ENCODE data around the gene WDR59.
"Not testable (repeated sequence)": the region's sequence is repeated elsewhere in the genome, so short reads cannot be mapped to it uniquely, and the experiment has no call there.

Gene WDR59

DNA sequence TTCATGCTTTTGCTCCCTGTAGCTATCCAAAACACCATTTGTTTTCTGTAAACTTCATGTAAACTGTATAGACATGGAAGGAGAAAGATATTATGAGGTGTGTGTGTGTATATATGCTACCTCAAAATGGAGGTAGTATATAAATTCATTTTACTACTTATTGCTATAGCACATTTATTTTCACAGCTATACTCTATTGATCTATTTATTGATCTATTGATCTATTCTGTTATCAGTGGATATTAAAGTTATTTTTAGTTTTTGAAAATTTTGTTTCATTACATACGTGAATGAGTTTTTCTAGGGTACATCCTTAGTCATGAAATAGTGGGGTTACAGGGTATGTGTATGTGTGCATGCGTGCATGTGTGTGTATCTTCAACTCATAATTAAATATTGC is 29.4 kb upstream of the WDR59 start:
- TF ChIP-seq ZFP69B (tag by site-specific recombination; IDR thresholded peaks at IDR 0.05) (no peak), ZNF404 (tag by site-specific recombination; IDR thresholded peaks at IDR 0.05) (no peak), ZNF596 (tag by site-specific recombination; IDR thresholded peaks at IDR 0.05) (no peak), ZSCAN30 (tag by site-specific recombination; IDR thresholded peaks at IDR 0.05) (no peak), ZNF146 (tag by site-specific recombination; IDR thresholded peaks at IDR 0.05) (no peak)
- Histone ChIP-seq H3K4me3 (ENCODE audit: low read depth, low read length) (no peak overlapping the region), H3K27ac (ENCODE audit: extremely low read depth, low read depth, low read length) (no peak overlapping the region), H3K4me1 (ENCODE audit: control insufficient read depth, insufficient read depth, low read length) (peaks cover 8% of the 10 kb centered on the region; the same call in 1 of the 2 replicates), H3K9me3 (ENCODE audit: control insufficient read depth, insufficient read depth, low read depth, low read length) (no peaks in the 10 kb centered on the region), H3K36me3 (ENCODE audit: control insufficient read depth in 2 of 2, insufficient read depth in 1 of 2, low read length in 2 of 2) (no peaks in the 10 kb centered on the region)
- CTCF ChIA-PET = interaction anchor here (0.6 to 0.8 kb wide), 2 partner anchors 97 to 224 kb away, joined by 3 read pairs; no protein-coding TSS in a partner anchor
- POLR2A ChIA-PET = no interaction called here

DNA sequence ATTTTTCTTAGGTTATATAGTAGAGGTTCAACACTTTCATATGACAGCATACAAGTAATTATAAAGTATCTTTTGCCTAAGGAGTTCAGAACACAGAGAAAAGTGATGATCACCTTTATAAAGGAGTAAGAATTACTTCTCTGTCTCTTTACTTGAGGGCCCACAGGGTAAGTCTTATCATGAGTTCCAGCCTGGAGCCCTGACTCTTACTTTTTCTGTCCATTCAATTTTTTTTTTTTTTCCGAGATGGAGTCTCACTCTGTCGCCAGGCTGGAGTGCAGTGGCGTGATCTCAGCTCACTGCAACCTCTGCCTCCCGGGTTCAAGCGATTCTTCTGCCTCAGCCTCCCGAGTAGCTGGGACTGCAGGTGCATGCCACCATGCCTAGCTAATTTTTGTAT is 28.2 kb upstream of the WDR59 start:
- POLR2A ChIA-PET; H3K9me3 ChIP-seq (ENCODE audit: control insufficient read depth, insufficient read depth, low read depth, low read length); H3K36me3 ChIP-seq (ENCODE audit: control insufficient read depth in 2 of 2, insufficient read depth in 1 of 2, low read length in 2 of 2); H3K4me1 ChIP-seq (ENCODE audit: control insufficient read depth, insufficient read depth, low read length); H3K4me3 ChIP-seq (ENCODE audit: low read depth, low read length); H3K27ac ChIP-seq (ENCODE audit: extremely low read depth, low read depth, low read length): not testable (repeated sequence)
- CTCF ChIA-PET = interaction anchor here (1.6 kb wide), 1 partner anchor 98 kb away, joined by 4 read pairs; no protein-coding TSS in a partner anchor

DNA sequence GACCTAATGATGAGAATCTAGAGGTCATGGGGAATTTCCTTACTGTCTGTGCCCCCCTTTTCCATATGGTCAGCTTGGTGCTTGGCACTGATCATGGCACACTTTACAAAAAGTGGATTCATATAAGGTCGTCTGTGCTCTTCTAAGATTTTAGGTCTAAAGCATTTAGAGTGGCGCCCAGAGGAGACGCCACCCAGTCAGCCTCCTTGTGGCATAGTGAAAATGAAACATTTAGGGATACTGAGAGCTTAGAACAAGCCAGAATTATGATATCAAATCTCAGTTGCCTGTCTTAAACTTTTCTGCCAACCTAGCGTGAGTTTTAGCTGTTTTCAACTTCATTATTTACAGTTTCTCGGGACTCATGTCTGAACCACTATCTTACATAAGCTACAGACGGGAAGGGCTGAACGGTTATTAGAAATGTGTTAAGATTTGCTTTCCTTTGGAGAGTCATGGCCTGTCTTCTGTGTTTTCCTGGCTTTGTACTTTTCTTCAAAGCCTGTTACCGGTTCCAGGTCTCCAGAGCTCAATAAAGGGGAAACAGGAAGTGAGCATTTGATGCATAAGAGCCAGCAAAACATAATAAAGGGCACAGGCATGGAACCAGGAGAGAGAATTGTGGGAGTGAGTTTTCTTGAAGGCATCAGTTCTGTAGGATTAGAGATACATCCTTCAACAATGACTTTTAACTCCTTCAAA is 27.6 kb upstream of the WDR59 start:
- no peaks in the 10 kb centered on the region for H3K36me3 ChIP-seq (ENCODE audit: control insufficient read depth in 2 of 2, insufficient read depth in 1 of 2, low read length in 2 of 2)
- H3K4me1 ChIP-seq (ENCODE audit: control insufficient read depth, insufficient read depth, low read length) = peaks cover 8% of the 10 kb centered on the region; the same call in 1 of the 2 replicates
- CTCF ChIA-PET = interaction anchor here (0.8 to 2.2 kb wide), 3 partner anchors 13 to 99 kb away, joined by 4 to 6 read pairs (median 4); no protein-coding TSS in a partner anchor
- H3K9me3 ChIP-seq (ENCODE audit: control insufficient read depth, insufficient read depth, low read depth, low read length) = no peaks in the 10 kb centered on the region
- peak overlapping the region; percentile 35; the same call in 1 of the 2 replicates for H3K27ac ChIP-seq (ENCODE audit: extremely low read depth, low read depth, low read length)
- POLR2A ChIA-PET = interaction anchor here (1.1 kb wide), 1 partner anchor 27 kb away, joined by 3 read pairs; the partner anchor contains the start of gene WDR59
- no peak overlapping the region for H3K4me3 ChIP-seq (ENCODE audit: low read depth, low read length)
- no peak for TF ChIP-seq ZNF555 (tag by site-specific recombination; conservative IDR thresholded peaks at IDR 0.05)
- TF ChIP-seq, protein P1, sequence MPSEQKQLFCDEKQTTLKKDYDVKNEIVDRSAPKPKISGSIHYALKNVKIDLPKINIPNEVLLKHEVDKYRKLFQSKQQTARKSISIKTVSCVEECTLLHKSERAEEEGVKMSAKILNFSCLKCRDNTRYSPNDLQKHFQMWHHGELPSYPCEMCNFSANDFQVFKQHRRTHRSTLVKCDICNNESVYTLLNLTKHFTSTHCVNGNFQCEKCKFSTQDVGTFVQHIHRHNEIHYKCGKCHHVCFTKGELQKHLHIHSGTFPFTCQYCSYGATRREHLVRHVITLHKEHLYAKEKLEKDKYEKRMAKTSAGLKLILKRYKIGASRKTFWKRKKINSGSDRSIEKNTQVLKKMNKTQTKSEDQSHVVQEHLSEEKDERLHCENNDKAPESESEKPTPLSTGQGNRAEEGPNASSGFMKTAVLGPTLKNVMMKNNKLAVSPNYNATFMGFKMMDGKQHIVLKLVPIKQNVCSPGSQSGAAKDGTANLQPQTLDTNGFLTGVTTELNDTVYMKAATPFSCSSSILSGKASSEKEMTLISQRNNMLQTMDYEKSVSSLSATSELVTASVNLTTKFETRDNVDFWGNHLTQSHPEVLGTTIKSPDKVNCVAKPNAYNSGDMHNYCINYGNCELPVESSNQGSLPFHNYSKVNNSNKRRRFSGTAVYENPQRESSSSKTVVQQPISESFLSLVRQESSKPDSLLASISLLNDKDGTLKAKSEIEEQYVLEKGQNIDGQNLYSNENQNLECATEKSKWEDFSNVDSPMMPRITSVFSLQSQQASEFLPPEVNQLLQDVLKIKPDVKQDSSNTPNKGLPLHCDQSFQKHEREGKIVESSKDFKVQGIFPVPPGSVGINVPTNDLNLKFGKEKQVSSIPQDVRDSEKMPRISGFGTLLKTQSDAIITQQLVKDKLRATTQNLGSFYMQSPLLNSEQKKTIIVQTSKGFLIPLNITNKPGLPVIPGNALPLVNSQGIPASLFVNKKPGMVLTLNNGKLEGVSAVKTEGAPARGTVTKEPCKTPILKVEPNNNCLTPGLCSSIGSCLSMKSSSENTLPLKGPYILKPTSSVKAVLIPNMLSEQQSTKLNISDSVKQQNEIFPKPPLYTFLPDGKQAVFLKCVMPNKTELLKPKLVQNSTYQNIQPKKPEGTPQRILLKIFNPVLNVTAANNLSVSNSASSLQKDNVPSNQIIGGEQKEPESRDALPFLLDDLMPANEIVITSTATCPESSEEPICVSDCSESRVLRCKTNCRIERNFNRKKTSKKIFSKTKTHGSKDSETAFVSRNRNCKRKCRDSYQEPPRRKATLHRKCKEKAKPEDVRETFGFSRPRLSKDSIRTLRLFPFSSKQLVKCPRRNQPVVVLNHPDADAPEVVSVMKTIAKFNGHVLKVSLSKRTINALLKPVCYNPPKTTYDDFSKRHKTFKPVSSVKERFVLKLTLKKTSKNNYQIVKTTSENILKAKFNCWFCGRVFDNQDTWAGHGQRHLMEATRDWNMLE (tag by site-specific recombination; conservative IDR thresholded peaks at IDR 0.05; ENCODE audit: low read depth) = no peak
- TF ChIP-seq YY1 (tag by site-specific recombination; IDR thresholded peaks at IDR 0.05) = no peak
- no peak for TF ChIP-seq WT1 (tag by site-specific recombination; IDR thresholded peaks at IDR 0.05)
- TF ChIP-seq ZNF473 (tag by site-specific recombination; IDR thresholded peaks at IDR 0.05) = no peak
- no peak for TF ChIP-seq ZNF747 (tag by site-specific recombination; IDR thresholded peaks at IDR 0.05)
- no peak for TF ChIP-seq ZNF777 (tag by site-specific recombination; IDR thresholded peaks at IDR 0.05; ENCODE audit: borderline replicate concordance)
- TF ChIP-seq, protein P2, sequence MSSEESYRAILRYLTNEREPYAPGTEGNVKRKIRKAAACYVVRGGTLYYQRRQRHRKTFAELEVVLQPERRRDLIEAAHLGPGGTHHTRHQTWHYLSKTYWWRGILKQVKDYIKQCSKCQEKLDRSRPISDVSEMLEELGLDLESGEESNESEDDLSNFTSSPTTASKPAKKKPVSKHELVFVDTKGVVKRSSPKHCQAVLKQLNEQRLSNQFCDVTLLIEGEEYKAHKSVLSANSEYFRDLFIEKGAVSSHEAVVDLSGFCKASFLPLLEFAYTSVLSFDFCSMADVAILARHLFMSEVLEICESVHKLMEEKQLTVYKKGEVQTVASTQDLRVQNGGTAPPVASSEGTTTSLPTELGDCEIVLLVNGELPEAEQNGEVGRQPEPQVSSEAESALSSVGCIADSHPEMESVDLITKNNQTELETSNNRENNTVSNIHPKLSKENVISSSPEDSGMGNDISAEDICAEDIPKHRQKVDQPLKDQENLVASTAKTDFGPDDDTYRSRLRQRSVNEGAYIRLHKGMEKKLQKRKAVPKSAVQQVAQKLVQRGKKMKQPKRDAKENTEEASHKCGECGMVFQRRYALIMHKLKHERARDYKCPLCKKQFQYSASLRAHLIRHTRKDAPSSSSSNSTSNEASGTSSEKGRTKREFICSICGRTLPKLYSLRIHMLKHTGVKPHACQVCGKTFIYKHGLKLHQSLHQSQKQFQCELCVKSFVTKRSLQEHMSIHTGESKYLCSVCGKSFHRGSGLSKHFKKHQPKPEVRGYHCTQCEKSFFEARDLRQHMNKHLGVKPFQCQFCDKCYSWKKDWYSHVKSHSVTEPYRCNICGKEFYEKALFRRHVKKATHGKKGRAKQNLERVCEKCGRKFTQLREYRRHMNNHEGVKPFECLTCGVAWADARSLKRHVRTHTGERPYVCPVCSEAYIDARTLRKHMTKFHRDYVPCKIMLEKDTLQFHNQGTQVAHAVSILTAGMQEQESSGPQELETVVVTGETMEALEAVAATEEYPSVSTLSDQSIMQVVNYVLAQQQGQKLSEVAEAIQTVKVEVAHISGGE (tag by site-specific recombination; conservative IDR thresholded peaks at IDR 0.05; ENCODE audit: low read depth) = no peak
- no peak for TF ChIP-seq ZNF707 (tag by site-specific recombination; IDR thresholded peaks at IDR 0.05)
- TF ChIP-seq, protein P3, sequence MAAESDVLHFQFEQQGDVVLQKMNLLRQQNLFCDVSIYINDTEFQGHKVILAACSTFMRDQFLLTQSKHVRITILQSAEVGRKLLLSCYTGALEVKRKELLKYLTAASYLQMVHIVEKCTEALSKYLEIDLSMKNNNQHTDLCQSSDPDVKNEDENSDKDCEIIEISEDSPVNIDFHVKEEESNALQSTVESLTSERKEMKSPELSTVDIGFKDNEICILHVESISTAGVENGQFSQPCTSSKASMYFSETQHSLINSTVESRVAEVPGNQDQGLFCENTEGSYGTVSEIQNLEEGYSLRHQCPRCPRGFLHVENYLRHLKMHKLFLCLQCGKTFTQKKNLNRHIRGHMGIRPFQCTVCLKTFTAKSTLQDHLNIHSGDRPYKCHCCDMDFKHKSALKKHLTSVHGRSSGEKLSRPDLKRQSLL (tag by site-specific recombination; IDR thresholded peaks at IDR 0.05) = no peak
- no peak for TF ChIP-seq ZNF248 (tag by site-specific recombination; IDR thresholded peaks at IDR 0.05)
- TF ChIP-seq ZNF670 (tag by site-specific recombination; IDR thresholded peaks at IDR 0.05; ENCODE audit: low read depth) = no peak
- TF ChIP-seq, protein P4, sequence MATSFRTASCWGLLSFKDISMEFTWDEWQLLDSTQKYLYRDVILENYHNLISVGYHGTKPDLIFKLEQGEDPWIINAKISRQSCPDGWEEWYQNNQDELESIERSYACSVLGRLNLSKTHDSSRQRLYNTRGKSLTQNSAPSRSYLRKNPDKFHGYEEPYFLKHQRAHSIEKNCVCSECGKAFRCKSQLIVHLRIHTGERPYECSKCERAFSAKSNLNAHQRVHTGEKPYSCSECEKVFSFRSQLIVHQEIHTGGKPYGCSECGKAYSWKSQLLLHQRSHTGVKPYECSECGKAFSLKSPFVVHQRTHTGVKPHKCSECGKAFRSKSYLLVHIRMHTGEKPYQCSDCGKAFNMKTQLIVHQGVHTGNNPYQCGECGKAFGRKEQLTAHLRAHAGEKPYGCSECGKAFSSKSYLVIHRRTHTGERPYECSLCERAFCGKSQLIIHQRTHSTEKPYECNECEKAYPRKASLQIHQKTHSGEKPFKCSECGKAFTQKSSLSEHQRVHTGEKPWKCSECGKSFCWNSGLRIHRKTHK (tag by site-specific recombination; IDR thresholded peaks at IDR 0.05) = no peak
- no peak for TF ChIP-seq ZBTB1 (tag by site-specific recombination; IDR thresholded peaks at IDR 0.05)
- TF ChIP-seq ZFHX2 (tag by site-specific recombination; conservative IDR thresholded peaks at IDR 0.05) = no peak

Data from HEK293 (cell line).